ENCODE measurements around the gene CDH4. TPM values are rescaled to one million over a fixed set of nuclear protein-coding genes. Genes with fewer than 3 reads are reported as not detected.

CDH4 gene
- polyA plus RNA-seq, 1 donor, result 1.2 TPM

GRCh38 chr20:61761453-61762166, 509.5 kb downstream of the CDH4 start:
- no peak for DNase-seq (ENCODE audit: low read depth)

GRCh38 chr20:61762167-61762710, 510.2 kb downstream of the CDH4 start:
- DNase-seq (ENCODE audit: low read depth), result no peak

GRCh38 chr20:61762886-61763739, 511.1 kb downstream of the CDH4 start:
- DNase-seq (ENCODE audit: low read depth), result no peak

- no peak for DNase-seq (ENCODE audit: low read depth)
Measured at GRCh38 chr20:61763740-61764400, 511.8 kb downstream of the CDH4 start.

GRCh38 chr20:61764471-61765025, 512.5 kb downstream of the CDH4 start:
- no peak for DNase-seq (ENCODE audit: low read depth)

GRCh38 chr20:61765081-61765870, 513.2 kb downstream of the CDH4 start:
- no peak for DNase-seq (ENCODE audit: low read depth)

- DNase-seq (ENCODE audit: low read depth), result no peak
Measured at GRCh38 chr20:61765871-61766654, 514.0 kb downstream of the CDH4 start.

GRCh38 chr20:61766921-61767610, 515.0 kb downstream of the CDH4 start:
- DNase-seq (ENCODE audit: low read depth), result no peak

- no peak for DNase-seq (ENCODE audit: low read depth)
Measured at GRCh38 chr20:61767761-61768494, 515.9 kb downstream of the CDH4 start.

- no peak for DNase-seq (ENCODE audit: low read depth)
Measured at GRCh38 chr20:61768571-61769285, 516.7 kb downstream of the CDH4 start.

- no peak for DNase-seq (ENCODE audit: low read depth)
Measured at GRCh38 chr20:61769286-61769832, 517.3 kb downstream of the CDH4 start.

- no peak for DNase-seq (ENCODE audit: low read depth)
Measured at GRCh38 chr20:61770113-61770585, 518.1 kb downstream of the CDH4 start.

GRCh38 chr20:61771805-61772350, 519.8 kb downstream of the CDH4 start:
- DNase-seq (ENCODE audit: low read depth), result no peak

GRCh38 chr20:61772828-61773631, 521.0 kb downstream of the CDH4 start:
- no peak for DNase-seq (ENCODE audit: low read depth)

GRCh38 chr20:61773926-61774587, 522.0 kb downstream of the CDH4 start:
- DNase-seq (ENCODE audit: low read depth), result no peak

- no peak for DNase-seq (ENCODE audit: low read depth)
Measured at GRCh38 chr20:61775423-61775822, 523.4 kb downstream of the CDH4 start.

All from forelimb muscle (tissue), 1 donor.